Nephron (organoid): ENCODE measurements around the gene CTNNA3.
A peak's percentile ranks its signal among the peaks of the same experiment; 100 is the strongest.

ENCODE experiments used
- H3K27ac Mint-ChIP-seq, 3 experiments: 2 replicates each; pipeline ENCODE4 v1.8.0; 2020; ENCODE audit warnings: mixed read lengths in 3 of 3, mild to moderate bottlenecking in 2 of 3, moderate library complexity in 1 of 3
- H3K27me3 Mint-ChIP-seq: 2 replicates; pipeline ENCODE4 v1.8.0; 2021; ENCODE audit warnings: low read depth, mild to moderate bottlenecking, moderate library complexity, mixed read lengths
- H3K36me3 Mint-ChIP-seq: 2 replicates; pipeline ENCODE4 v1.8.0; 2020; ENCODE audit warnings: low read depth, mixed read lengths
- H3K4me1 Mint-ChIP-seq: 2 replicates; pipeline ENCODE4 v1.8.0; 2020; ENCODE audit warnings: mixed read lengths
- H3K4me3 Mint-ChIP-seq, 3 experiments: 2 replicates each; pipeline ENCODE4 v1.8.0; 2020; ENCODE audit warnings: mild to moderate bottlenecking in 3 of 3, mixed read lengths in 3 of 3, moderate library complexity in 2 of 3
- H3K9me3 Mint-ChIP-seq: 2 replicates; pipeline ENCODE4 v1.8.0; 2020; ENCODE audit warnings: mixed read lengths
- TF ChIP-seq, protein P1 (sequence below), 3 experiments: fragments of 200-600 bp; sonication (generic); IDR thresholded peaks; one replicate each; pipeline ENCODE4 v1.5.0; 2021; ENCODE audit warnings: antibody characterized with exemption in 3 of 3; ENCODE audit not compliant: unreplicated experiment in 3 of 3

The CTNNA3 gene

DNA sequence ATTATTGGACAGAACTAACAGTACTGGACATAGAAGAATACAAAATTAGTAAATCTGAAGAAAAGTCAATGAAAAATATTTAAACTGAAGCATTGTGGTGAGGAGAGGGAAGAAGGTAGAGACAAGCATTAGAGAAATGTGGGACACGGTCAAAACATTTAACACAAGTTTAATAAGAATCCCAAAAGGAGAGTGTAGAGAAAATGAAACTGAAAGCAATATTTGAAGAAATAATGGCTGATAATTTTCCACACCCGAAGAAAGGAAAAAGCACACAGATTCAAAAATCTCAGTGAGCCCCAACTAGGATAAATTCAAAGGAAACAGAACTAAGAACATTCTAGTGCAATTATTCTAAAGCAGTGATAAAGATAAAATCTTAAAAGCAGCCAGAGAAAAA is 896.5 kb downstream of the CTNNA3 start:
- Mint-ChIP-seq H3K9me3 (no peaks in the 10 kb centered on the region), H3K27ac (no peak overlapping the region), H3K4me1 (peaks cover 6% of the 10 kb centered on the region), H3K27me3 (no peaks in the 10 kb centered on the region), H3K4me3 (no peak overlapping the region), H3K36me3 (no peaks in the 10 kb centered on the region)
- TF ChIP-seq, protein P1, sequence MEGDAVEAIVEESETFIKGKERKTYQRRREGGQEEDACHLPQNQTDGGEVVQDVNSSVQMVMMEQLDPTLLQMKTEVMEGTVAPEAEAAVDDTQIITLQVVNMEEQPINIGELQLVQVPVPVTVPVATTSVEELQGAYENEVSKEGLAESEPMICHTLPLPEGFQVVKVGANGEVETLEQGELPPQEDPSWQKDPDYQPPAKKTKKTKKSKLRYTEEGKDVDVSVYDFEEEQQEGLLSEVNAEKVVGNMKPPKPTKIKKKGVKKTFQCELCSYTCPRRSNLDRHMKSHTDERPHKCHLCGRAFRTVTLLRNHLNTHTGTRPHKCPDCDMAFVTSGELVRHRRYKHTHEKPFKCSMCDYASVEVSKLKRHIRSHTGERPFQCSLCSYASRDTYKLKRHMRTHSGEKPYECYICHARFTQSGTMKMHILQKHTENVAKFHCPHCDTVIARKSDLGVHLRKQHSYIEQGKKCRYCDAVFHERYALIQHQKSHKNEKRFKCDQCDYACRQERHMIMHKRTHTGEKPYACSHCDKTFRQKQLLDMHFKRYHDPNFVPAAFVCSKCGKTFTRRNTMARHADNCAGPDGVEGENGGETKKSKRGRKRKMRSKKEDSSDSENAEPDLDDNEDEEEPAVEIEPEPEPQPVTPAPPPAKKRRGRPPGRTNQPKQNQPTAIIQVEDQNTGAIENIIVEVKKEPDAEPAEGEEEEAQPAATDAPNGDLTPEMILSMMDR (IDR thresholded peaks at IDR 0.05; ENCODE audit: unreplicated experiment in 3 of 3): no peak

DNA sequence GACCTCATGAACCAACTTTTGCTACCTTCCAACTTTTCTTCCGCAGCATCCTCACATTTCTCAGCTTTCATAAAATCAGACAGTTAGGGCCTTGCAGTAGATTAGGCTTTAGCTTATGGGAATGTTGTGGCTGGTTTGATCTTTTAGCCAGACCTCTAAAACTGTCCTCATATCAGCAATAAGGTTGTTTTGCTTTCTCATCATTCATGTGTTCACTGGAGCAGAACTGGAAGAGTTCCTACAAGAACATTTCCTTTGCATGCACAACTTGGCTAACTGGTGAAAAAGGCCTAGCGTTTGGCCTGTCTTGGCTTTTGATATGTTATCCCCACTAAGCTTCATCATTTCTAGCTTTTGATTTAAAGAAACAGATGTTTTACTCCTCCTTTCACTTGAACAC is 900.1 kb downstream of the CTNNA3 start:
- TF ChIP-seq, protein P1 (IDR thresholded peaks at IDR 0.05; ENCODE audit: unreplicated experiment in 3 of 3): no peak
- H3K27me3 Mint-ChIP-seq: no peaks in the 10 kb centered on the region
- peak overlapping the region; percentile 0 to 45 (median 1) for H3K27ac Mint-ChIP-seq
- no peak overlapping the region for H3K4me3 Mint-ChIP-seq
- H3K9me3 Mint-ChIP-seq: no peaks in the 10 kb centered on the region
- no peaks in the 10 kb centered on the region for H3K36me3 Mint-ChIP-seq
- H3K4me1 Mint-ChIP-seq: peaks cover 10% of the 10 kb centered on the region

DNA sequence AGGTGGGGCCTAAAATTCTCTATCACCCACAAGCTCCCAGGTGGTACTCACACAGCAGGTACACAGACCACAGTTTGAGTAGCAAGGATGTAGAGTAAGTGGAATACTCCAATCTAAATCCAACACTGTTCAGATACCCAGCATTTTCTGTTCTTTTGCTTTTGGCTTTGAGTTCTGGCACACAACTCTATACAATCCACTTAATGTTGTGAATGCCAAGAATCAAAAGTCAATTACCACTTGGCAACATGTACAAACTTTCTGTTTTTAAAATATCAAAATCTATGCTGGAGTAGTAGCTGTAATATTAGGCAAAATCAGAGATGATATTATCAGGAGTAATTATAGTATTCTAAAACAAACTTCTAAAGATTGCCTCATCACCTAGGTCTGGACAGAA is 903.6 kb downstream of the CTNNA3 start:
- Mint-ChIP-seq H3K27me3 (no peaks in the 10 kb centered on the region), H3K4me1 (peaks cover 17% of the 10 kb centered on the region), H3K27ac (no peak overlapping the region), H3K4me3 (no peak overlapping the region), H3K36me3 (no peaks in the 10 kb centered on the region), H3K9me3 (no peaks in the 10 kb centered on the region)
- TF ChIP-seq, protein P1 (IDR thresholded peaks at IDR 0.05; ENCODE audit: unreplicated experiment in 3 of 3): no peak

DNA sequence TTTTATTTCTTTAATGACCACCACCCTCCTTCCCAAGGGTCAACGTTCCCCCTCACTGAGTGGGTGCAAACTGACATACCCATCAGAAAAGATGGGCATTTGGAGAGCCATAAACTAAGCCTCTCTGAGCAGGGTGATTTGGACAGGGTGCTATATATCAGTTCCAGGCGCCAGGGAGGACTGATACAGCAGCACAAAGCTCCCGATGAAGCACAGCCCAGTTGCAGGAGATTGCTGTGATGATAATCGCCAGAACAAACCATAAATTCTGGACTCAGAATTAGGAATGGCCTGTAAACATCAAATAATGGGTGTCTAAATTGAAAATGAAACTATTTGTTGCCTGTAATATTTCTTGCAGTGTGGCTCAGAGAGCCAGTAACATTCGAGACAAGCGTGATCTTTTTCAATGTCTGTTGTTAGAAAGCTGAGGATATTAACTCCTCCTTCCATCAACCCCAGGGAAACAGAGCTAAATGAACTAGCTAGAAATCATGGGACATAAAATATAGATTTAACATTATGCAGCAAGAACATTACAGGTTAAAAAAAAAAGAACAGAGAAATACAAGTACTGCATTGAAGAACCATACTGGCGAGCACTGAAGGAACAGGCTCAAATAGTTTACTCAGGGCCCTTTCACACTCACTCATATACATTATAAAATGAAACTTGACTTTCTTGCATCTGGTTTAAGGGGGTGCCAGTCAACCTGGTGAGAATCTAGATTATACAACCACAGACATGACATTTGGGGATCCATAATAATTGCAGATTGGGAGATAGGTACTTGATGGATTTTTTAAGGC is 907.6 kb downstream of the CTNNA3 start:
- Mint-ChIP-seq H3K4me1 (peaks cover 16% of the 10 kb centered on the region), H3K27me3 (no peaks in the 10 kb centered on the region), H3K9me3 (no peaks in the 10 kb centered on the region), H3K27ac (peak overlapping the region in 1 of 3 experiments; percentile 61), H3K4me3 (peak overlapping the region in 2 of 3 experiments; percentile 3 to 19), H3K36me3 (no peaks in the 10 kb centered on the region)
- TF ChIP-seq, protein P1 (IDR thresholded peaks at IDR 0.05; ENCODE audit: unreplicated experiment in 3 of 3): no peak

DNA sequence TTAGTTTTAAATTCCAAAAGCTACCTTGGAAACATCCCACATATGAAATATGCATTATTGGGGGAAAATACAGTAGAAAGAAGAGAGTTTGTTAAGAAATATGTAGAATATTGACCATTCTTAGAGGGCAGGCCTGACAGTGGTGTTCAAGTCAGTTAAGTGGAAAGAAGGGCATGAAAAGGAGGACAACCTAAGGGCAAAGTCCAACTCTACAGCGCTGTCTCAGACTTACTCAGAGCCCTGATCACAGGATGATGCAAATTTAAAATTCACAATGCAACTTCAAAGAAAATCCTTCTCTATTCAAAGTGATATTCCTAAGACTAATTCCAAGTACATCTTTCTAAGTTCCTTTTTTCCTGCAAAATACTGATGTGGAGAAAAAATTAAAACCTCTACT is 909.3 kb downstream of the CTNNA3 start:
- Mint-ChIP-seq H3K4me1 (peaks cover 12% of the 10 kb centered on the region), H3K36me3 (no peaks in the 10 kb centered on the region), H3K9me3 (no peaks in the 10 kb centered on the region), H3K4me3 (no peak overlapping the region), H3K27me3 (no peaks in the 10 kb centered on the region), H3K27ac (no peak overlapping the region)
- TF ChIP-seq, protein P1 (IDR thresholded peaks at IDR 0.05; ENCODE audit: unreplicated experiment in 3 of 3): no peak

DNA sequence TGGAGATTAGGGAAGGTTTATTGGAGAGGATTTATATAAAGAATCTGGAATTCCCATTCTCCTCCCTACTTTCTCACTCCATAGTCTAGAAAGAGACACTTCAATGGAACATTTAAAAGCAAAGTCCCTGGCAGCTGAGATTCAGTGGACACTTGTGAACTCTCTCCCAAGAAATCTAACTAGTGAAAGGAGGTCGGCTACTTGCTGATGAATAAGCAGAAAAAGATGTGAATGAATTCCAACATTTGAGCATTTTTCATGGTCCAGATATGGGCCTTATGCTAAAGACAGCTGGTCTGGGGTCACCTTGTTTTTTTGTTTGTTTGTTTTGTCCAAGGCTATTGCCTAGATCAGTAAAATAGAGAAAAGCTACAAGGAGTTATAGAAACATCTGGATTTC is 911.2 kb downstream of the CTNNA3 start:
- H3K27ac Mint-ChIP-seq: no peak overlapping the region
- TF ChIP-seq, protein P1 (IDR thresholded peaks at IDR 0.05; ENCODE audit: unreplicated experiment in 3 of 3): no peak
- H3K36me3 Mint-ChIP-seq: no peaks in the 10 kb centered on the region
- no peaks in the 10 kb centered on the region for H3K9me3 Mint-ChIP-seq
- no peak overlapping the region for H3K4me3 Mint-ChIP-seq
- H3K27me3 Mint-ChIP-seq: no peaks in the 10 kb centered on the region
- H3K4me1 Mint-ChIP-seq: peaks cover 12% of the 10 kb centered on the region
